CD4-positive, alpha-beta T cell treated with Interleukin-12 subunit alpha and Interleukin-12 subunit beta, for 1 hour (primary cell): ENCODE data around the gene EMCN.
"Not testable (repeated sequence)": the region's sequence is repeated elsewhere in the genome, so short reads cannot be mapped to it uniquely, and the experiment has no call there.

Experiments
- DNase-seq: peaks from one replicate; pipeline ENCODE4 v3.0.0-alpha.2; 2020

EMCN gene

GRCh38 chr4:100369871-100370270, 148.0 kb downstream of the EMCN start:
- DNase-seq: no peak

- no peak for DNase-seq
These were observed 150.4 kb downstream of the EMCN start for GRCh38 chr4:100367451-100367850.

GRCh38 chr4:100366213-100366612, 151.6 kb downstream of the EMCN start:
- no peak for DNase-seq

GRCh38 chr4:100362366-100362765, 155.5 kb downstream of the EMCN start:
- no peak for DNase-seq

- DNase-seq: no peak
These were observed 156.5 kb downstream of the EMCN start for GRCh38 chr4:100361336-100361735.

GRCh38 chr4:100360211-100360610, 157.6 kb downstream of the EMCN start:
- no peak for DNase-seq

- DNase-seq: no peak
These were observed 158.4 kb downstream of the EMCN start for GRCh38 chr4:100359441-100359840.

GRCh38 chr4:100357542-100357941, 160.3 kb downstream of the EMCN start:
- no peak for DNase-seq

GRCh38 chr4:100356172-100356571, 161.7 kb downstream of the EMCN start:
- no peak for DNase-seq

GRCh38 chr4:100352352-100352751, 165.5 kb downstream of the EMCN start:
- not testable (repeated sequence) for DNase-seq

- no peak for DNase-seq
These were observed 169.3 kb downstream of the EMCN start for GRCh38 chr4:100348473-100348872.

GRCh38 chr4:100347241-100347640, 170.6 kb downstream of the EMCN start:
- DNase-seq: no peak

GRCh38 chr4:100345585-100345984, 172.2 kb downstream of the EMCN start:
- DNase-seq: no peak
